GM18499 (cell line): Measurements from ENCODE around the gene DNAJA2.

Experiments used
- ATAC-seq: cut with Tn5 transposase; IDR thresholded peaks from one replicate; pipeline ENCODE4 v1.9.1; 2021; ENCODE audit warnings: moderate number of reproducible peaks; ENCODE audit not compliant: insufficient read depth, unreplicated experiment

DNAJA2 gene

DNA sequence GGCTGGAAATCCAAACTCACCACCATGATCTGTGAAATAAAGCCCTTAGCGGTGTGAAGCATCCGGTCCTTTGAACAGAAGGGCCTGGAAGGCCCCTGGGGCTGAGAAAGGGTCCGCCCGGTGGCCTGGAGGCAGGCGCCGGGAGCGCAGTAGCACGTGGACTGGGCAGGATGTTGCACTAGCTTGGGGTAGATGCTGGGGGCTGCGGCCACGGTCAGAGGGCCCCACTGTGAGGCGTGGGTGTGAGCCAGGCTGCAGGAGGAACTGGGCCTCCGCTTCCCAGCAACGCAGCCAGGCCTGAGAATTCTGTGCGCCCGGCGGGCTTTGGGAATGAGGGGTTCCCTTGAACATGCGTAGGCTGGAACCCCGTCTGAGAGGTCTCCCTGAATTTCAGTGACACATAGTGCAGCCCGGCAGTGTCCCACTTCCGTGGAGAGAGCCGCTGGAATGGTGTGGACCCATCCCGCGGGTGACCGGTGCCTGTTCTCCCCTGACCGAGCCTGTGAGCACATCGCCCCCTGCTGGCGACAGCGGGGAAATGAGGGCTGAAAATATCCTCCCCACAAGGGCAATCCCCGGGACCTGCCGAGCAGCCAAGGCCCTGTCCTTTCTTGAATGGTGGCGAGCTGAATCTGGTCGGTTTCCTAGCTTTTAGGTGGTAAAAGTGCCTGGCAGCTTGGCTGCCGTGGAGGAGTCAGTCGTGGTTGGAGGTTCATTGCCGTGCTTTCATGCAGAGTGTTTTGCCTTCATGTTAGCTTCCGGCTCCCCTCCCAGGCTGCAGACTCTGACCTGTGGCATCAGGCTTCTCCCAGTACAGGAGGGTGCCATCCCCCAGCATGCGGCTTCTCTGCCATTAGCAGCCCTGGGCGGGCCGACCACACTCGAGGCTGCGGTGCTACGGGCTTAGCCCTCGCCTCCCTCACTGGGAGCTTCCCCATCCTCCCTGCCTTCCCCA lies 43.8 kb downstream of the DNAJA2 start:
- ATAC-seq: no peak

DNA sequence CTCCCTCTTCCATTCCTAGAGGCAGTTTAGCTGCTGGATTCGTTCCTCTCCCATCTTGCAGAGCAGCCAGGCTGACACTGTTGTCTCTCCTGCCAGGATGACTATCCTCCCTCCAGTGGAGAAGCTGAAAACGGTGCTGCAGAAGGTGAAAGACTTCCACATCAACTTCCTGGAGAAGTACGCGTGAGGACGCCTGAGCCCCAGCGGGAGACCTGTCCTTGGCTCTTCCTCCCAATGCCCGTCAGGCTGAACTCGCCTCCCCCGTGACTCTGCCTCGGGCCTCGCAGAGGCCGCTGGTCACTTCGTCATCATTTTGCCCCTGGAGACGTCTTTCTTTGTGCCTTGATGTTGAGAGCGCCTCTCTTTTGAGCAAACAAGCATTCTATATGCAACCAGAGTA lies 44.7 kb downstream of the DNAJA2 start:
- ATAC-seq: no peak

DNA sequence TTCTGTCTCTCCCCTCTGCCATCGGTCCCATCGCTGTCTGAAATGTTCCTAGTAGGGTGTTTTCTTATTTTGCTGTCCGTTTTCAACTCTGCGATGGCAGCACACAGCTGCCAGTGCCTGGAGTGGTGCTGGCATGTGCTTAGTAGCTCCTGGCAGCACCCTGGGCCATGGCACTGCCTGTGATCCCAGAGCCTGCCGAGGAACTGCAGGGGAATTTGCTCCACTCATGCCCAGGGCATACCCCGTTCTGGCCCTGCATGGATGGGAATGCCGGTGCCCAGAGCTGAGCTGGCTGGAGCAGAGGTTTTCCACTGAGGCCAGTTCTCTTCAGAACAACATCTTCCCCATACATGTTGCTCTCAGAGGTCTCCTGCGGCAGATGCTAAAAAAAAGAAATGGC lies 46.2 kb downstream of the DNAJA2 start:
- no peak for ATAC-seq

DNA sequence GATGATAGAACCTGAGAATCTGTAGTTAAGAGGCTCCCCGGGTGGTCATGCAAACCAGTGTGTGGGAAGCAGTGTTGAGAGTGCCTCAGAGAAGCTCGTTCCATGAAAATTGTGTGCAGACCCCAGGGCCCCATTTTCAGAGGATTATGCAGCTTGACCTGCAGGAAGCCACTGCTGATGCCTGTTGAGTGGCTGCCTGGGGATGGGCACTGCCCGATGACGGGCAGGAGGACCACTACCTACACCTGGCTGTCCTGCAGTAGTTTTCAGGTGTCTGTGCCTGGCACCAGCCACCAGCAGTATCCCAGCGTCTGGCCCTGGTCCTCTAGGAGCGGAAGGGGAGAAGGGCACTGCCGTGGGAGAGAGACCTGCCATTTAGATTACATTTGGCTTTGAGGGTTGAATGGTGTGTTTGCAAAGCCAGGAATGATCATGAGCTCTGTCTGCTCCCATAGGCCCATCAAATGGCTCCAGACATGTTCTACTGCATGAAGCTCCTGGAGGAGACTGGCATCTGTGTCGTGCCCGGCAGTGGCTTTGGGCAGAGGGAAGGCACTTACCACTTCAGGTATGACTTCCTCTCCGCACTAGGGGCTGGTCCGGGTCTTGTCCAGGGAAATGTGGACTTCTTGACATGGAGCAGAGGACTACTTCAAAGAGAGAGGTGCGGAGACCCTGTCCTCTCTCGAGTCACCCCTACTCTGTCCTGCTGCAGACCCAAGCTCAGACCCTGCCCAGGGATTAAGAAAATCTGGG lies 46.8 kb downstream of the DNAJA2 start:
- no peak for ATAC-seq

DNA sequence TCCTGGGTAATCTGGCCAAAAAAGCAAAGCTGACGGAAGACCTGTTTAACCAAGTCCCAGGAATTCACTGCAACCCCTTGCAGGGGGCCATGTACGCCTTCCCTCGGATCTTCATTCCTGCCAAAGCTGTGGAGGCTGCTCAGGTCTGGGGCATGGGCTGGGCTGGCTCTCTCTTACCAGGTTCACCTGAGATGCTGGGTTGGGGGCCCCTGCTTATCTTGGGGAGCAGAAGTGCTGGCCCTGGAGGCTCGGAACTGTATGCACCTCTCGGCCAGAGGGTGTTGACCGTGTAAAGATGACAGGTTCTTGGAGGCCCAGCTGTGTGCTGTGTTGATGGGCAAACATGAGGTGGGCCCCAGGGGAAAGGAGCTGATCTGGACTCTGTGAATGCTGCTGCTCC lies 49.1 kb downstream of the DNAJA2 start:
- no peak for ATAC-seq

DNA sequence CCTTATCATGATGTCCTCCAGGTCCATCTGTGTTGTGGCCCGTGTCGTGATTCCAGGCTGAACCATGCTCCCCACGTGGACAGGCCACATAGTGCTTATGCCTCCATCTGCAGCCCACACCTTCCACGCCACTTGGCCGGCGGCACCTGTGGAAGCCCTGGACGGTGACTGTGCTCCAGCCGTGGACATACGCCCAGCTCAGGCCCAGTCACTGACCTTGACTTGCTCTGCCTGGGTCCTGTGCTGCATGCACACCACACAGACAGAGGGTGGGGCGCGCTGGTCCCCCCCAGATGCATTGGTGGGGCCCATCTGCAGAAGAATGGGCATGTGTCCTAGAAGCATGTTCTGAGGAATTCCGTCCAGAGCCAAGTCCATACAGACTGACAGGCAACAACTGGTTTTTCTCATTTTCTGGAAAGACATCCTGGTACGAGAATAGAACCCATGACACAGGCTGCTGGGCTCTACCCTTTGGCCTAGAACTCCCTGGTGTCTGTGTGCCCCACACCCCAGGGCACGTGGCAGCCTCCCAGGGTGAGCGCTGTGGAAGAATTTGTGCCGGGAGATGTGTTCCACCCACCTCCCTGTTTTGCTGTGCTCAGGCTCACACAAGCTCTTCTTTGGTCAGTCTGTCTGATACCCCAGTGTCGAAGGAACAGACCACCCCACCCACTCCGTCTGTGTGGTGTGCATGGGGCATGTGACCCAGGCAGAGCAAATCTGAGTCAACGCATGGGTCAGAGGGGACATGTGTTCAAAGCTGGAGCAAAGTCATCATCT lies 49.8 kb downstream of the DNAJA2 start:
- ATAC-seq: no peak

DNA sequence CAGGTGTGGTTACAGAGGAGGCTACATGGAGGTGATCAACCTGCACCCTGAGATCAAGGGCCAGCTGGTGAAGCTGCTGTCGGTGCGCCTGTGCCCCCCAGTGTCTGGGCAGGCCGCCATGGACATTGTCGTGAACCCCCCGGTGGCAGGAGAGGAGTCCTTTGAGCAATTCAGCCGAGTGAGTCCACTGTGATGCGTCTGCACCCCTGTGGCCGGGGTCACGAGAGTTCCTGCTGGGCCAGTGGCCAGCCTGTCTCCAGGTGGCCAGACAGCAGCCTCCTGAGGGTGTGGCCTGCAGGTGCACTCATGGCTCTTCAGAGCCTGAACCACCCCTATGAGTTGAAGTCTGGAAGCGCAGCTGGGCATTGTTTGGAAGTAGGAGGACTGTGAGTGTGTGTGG lies 51.2 kb downstream of the DNAJA2 start:
- no peak for ATAC-seq

DNA sequence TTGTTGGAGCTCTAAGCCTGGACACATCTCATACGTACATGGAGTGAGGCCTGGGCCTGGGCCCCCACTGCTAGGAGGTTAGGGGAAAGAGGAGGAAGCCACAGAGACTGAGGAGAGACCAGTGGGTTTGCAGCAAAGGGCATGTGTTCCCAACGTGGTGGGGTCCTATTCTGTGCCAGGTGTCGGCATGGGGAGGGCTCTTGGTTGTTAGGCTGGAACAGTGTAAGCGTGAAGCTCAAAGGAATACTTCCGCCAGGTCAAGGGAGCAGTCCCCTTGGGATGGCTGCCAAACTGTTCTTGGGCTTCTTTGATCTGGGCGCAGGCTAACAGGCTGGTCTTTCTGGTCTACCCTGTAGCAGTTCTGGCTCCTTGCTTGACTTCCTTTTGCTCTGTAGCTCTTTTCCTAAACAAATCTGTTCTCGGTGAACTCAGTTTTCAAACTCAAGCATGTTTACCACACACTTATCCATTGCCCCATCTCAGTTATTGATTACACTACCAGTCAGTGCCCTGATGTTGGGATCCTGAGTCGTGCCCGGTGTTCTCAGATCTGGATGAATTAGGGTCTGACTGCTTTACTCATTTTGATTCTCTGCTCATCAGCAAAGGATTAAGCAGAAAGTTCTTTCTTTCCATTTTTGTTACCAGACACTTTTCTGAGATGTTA lies 52.9 kb downstream of the DNAJA2 start:
- ATAC-seq: no peak

DNA sequence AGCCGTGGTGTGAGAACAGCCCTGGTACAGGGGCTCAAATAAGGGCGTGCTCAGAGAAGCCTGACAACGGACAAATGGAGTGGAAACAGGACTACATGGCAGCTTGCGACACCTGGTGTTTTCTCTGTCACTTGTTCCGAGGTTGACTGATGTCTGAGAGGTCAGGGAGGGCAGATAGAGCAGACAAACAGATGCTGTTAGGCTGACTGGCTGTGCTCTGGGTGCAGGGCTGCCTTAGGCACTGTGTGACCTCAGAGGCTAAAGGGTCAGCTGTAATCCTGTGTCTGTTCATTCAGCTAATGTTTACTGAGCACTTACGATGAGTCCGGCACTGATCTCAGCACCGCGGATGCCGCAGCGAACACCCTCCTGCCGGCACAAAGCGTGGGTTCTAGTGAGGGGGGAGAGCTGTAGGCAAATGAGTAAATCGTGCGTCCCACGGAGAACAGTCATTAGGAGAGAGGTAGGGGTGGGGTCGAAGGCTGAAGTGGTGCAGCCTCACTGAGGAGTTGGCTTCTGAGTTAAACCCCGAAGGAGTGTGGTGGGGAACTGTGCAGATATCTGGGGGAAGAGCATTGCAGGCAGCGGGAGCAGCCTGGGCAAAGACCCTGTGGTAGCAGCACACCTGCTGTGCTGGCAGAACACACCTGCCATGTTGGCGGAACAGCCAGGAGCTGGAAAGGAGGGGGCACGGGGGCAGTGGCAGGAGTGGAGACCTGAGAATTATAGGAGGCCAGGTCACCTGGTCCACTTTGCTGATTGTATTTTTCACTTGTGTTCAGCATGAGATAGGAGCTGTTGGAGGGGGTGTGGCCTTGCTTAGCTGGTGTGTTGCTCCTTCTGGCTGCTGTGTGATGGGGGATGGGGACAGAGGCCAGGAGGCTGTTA lies 54.3 kb downstream of the DNAJA2 start:
- ATAC-seq: peak; percentile 74

DNA sequence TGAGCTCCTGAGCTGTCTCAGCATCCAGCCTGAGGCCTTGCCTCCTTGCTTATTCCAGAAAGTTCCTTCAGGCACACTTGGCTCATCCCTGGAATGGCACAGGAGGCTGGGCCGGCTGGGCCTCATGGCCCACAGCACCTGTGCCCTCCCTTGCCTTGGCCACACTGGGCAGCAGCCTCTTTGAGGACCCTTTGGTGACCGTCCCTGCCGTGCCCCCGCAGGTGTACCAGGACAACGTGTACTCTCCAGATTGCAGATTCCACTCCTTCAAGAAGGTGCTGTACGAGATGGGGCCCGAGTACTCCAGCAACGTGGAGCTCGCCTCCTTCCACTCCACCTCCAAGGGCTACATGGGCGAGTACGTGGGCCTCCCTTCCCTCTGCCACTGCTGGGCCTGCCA lies 55.1 kb downstream of the DNAJA2 start:
- no peak for ATAC-seq

DNA sequence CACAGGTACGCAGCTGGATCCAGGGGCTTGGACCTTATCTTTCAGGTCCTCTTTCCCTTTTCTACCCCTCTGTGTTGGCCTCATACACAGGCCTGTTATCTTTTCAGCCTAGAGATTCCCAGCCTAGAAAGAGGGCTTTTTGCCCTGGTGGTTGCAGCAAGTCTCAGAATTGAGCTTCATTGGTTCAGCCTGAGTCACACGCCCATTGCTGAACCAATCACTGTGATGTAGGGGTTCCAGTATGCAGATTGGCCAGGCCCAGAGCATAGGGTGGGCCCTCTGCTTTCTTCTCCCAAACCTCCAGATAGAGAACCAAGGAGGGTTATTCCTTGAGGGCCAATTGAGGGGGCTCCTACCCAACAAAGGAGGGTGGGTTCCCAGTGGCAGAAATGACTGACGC lies 56.5 kb downstream of the DNAJA2 start:
- no peak for ATAC-seq

DNA sequence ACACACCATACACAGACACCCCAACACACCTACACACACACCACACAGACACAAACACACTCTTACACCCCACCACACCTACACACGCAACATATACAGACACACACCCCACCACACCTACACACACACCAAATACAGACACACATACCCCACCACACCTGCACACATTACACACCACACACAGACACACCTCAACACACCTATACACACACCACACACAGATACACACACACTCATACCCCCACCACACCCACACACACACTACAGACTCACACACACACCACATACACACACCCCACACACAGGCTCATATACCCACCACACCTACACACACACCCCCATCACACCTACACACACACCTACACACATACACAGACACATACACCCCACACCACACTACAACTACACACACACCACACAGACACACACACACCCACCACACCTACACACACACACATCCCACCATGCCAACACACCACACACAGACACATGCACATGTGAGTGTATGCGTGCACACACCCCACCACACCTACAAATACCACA lies 57.9 kb downstream of the DNAJA2 start:
- no peak for ATAC-seq

DNA sequence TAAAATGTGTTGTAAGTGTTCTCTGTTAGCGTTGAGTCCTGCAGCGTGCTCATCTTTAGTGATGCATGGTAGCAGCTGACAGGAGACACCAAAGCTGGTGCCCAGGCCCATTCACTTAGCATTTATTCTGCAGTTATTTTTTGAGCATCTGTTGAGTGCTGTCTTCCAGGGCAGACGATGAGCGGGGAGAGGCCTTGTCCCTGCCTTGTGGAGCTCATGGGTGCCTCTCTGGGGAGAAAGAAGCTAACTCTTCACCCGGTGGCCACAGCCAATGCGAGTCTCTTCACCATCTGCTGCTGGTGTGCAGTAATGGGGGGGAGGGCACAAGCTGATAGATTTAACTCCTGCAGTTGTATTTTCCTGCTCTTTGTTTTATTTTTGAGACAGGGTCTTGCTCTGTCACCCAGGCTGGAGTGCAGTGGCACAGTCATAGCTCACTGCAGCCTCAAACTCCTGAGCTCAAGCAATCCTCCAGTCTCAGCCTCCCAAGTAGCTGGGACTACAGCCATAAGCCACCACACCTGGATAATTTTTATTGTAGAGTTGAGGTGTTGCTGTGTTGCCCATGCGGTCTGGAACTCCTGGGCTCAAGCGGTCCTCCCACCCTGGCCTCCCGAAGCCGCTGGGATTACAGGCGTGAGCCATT lies 58.8 kb downstream of the DNAJA2 start:
- ATAC-seq: no peak

DNA sequence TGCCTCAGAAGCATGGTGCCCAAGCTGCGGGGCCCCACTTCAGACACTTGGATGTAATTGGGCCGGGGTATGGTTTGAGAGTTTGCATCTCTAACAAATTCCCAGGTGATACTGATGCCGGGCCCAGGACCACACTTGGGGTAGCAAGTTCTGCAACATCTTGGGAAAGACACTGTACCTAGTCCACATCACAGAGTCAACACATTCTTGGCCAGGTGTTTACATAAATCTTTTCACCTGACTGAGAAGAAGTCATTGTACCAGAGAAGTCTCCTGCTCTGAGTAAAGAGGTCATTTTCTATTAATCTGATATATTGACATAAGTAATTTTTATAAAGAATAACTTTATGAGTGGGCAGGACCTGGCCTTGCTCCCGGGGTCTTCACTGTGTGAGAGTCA lies 61.8 kb downstream of the DNAJA2 start:
- no peak for ATAC-seq

DNA sequence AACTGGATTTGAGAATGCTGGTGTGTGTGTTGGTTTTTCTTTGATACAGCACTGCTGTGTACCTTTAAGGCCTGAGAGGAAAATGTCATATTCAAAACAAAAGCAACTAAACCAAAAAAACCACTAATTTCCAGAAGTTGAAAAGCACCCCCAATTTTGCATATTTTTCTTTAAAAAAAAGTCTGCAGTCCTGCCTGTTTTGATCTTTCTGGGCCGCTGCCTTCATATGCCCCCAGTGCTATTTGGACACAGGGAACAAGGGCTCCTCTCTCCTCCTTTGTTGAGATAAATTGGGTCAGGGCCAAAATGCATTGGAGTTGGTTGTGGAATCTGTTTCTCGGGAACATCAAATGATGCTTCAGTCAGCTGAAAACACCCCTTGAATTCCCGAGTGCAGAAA lies 62.4 kb downstream of the DNAJA2 start:
- peak; percentile 82 for ATAC-seq

DNA sequence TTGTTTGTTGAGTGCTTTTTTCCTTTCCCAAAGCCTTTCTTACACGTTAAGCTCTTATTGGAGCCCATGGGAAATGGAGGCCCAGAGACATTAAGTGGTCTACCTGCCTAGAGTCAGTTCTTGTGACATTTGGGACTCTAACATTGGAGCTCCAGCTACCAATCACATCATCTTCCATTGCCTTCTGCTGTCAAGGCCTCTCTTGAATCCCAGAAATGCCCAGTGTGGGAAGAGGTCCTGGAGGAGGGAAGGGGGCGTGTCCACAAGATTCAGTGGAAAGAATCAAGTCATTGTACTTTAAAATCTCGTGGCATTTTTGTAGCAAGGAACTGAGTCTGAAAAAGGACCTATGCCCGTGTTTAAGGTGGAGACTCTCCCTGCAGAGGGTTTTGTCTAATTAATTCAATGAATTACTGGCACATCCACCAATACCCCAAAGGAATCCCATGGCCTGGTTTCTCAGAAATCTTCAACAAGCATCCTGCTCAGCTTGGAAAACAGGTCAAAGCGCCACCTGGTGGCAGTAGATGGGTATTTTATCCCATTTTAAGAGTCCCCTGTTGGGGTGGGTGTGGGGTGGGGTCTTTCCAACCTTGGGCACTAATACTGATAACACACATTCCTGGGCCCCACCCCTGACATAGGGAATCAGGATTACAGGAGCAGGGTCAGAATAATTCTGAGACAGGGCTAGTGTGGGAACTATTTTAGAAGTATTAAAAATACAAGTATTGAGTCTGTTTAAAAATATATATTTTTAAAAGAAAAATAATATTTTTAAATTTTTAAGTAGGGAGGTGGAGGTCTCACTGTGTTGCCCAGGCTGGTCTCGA lies 64.7 kb downstream of the DNAJA2 start:
- ATAC-seq: no peak

DNA sequence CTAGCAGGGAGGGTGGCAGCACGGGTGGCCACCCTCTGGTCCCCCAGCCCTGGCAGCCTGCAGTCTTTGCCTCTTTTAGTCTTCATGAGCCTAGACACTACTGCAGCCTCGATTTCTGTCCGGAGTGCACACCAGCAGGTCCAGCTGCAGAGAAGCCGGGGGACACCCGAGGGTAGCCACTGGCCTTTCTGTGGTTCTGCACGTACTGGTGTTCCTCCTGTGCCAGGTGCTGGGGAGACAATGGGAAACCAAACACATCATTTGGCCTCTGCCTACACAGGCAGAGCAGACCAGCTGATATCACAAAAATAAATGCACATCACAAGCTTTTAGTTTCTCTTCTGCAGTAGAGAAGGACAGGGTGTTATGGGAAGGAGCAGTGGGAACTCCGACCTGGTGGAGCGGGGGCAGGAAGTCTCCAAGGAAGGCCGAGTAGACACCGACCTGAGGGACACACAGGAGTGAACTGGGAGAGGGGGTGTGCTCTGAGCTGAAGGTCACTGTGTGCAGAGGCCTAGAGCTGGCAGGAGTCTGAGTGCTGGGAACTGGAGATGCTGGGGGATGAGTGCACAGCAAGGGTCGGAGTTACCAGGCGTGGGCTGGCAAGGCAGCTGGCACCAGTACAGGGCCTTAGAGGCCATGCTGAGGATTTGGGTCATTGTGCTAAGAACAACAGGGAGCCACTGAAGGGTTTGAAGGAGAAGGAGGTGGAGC lies 66.3 kb downstream of the DNAJA2 start:
- no peak for ATAC-seq
